ENCODE results near the gene ATP2B1. TPM values are rescaled to one million over a fixed set of nuclear protein-coding genes. Genes with fewer than 3 reads are reported as not detected.
A peak's percentile ranks its signal among the peaks of the same experiment; 100 is the strongest.

Gene ATP2B1
- total and polyA plus RNA-seq, 2 of the 13 experiments (the other 11 are each of a cell fraction or from before 2014, with no cell fraction given): 12.1 to 60.2 TPM

GRCh38 chr12:89710873-89711750, 2.5 kb upstream of the ATP2B1 start:
- Histone ChIP-seq H3K27me3 (ENCODE audit: control insufficient read depth in 1 of 2, insufficient read depth in 2 of 2, low read length in 2 of 2) (no peaks in the 10 kb centered on the region; a peak in 1 of 5 replicates), H2AFZ (ENCODE audit: low read length) (no peak overlapping the region), H3K4me1 (ENCODE audit: insufficient read depth, low read length) (peaks cover 14% of the 10 kb centered on the region), H3K9me3 (ENCODE audit: low read length) (no peaks in the 10 kb centered on the region), H3K4me2 (ENCODE audit: low read depth, low read length) (peak overlapping the region; percentile 95; the same call in 1 of the 2 replicates), H3K9ac (ENCODE audit: insufficient read depth, low read depth, low read length) (no peak overlapping the region), H3K27ac (ENCODE audit: extremely low read length, insufficient read depth, low read length) (no peak overlapping the region), H3K36me3 (replicated peaks in 1 of 2; ENCODE audit: control insufficient read depth in 1 of 2, insufficient read depth in 2 of 2, low read length in 2 of 2) (no peaks in the 10 kb centered on the region), H3K4me3 (replicated peaks in 1 of 3; ENCODE audit: insufficient read depth in 1 of 3, low read depth in 2 of 3, low read length in 3 of 3) (peak overlapping the region in 1 of 3 experiments; percentile 80; a peak in 2 of 6 replicates), H4K20me1 (ENCODE audit: insufficient read depth, low read length) (0 out of 2 replicates have a peak, but pooled peaks cover 8% of the 10 kb centered on the region), H3K79me2 (ENCODE audit: insufficient read depth, low read length) (peaks cover 23% of the 10 kb centered on the region)
- 68% methylated on average over 7 of the region's 7 CpGs for WGBS (ENCODE audit: low lambda C conversion rate)
- DNase-seq (ENCODE audit: low spot score) (no peak), ATAC-seq (no peak), FAIRE-seq (no peak)
- in situ Hi-C loops (cut with HindIII; ENCODE audit: extremely low pct_ligation_motif_present, low pct_unique_long_range_greater_than_20kb) (no loop called here), intact Hi-C loops (cut with micrococcal nuclease; ENCODE audit: unreplicated experiment) (no loop called here)
- TF ChIP-seq MBNL3 (CRISPR knock-in tag; conservative IDR thresholded peaks at IDR 0.05) (no peak), RFX3 (CRISPR knock-in tag; IDR thresholded peaks at IDR 0.05) (no peak)
- CTCF ChIA-PET (ENCODE audit: low intra/inter-chr PET ratio, low total read pairs): no interaction called here
- BruUV-seq (replicated peaks): no TSS peak
- POLR2A ChIA-PET: interaction anchor here (3.0 kb wide), 1 partner anchor 78 kb away, joined by 22 read pairs; no protein-coding TSS in a partner anchor

GRCh38 chr12:89709995-89710872, 1.6 kb upstream of the ATP2B1 start:
- peaks cover 23% of the 10 kb centered on the region for H3K4me1 ChIP-seq (ENCODE audit: insufficient read depth, low read length)
- H3K9ac ChIP-seq (ENCODE audit: insufficient read depth, low read depth, low read length): peak overlapping the region; percentile 98
- H3K27me3 ChIP-seq (ENCODE audit: control insufficient read depth in 1 of 2, insufficient read depth in 2 of 2, low read length in 2 of 2): no peaks in the 10 kb centered on the region; a peak in 1 of 5 replicates
- BruUV-seq (replicated peaks): TSS peak; percentile 81
- POLR2A ChIA-PET: interaction anchor here (1.3 to 3.0 kb wide), 5 partner anchors 22 to 357 kb away, joined by 3 to 22 read pairs (median 5); partner anchors contain the start of gene DUSP6
- no peaks in the 10 kb centered on the region for H3K9me3 ChIP-seq (ENCODE audit: low read length)
- H3K27ac ChIP-seq (ENCODE audit: extremely low read length, insufficient read depth, low read length): peak overlapping the region; percentile 99
- peaks cover 32% of the 10 kb centered on the region for H3K79me2 ChIP-seq (ENCODE audit: insufficient read depth, low read length)
- peak overlapping the region; percentile 80 to 95 (median 84) for H3K4me3 ChIP-seq (replicated peaks in 1 of 3; ENCODE audit: insufficient read depth in 1 of 3, low read depth in 2 of 3, low read length in 3 of 3)
- FAIRE-seq: no peak
- CTCF ChIA-PET (ENCODE audit: low intra/inter-chr PET ratio, low total read pairs): no interaction called here
- no peak for DNase-seq (ENCODE audit: low spot score)
- 10% methylated on average over 27 of the region's 45 CpGs for WGBS (ENCODE audit: low lambda C conversion rate)
- H4K20me1 ChIP-seq (ENCODE audit: insufficient read depth, low read length): peaks cover 16% of the 10 kb centered on the region; the same call in 1 of the 2 replicates
- in situ Hi-C loops (cut with HindIII; ENCODE audit: extremely low pct_ligation_motif_present, low pct_unique_long_range_greater_than_20kb): loop anchor here (10.0 kb wide), 1 partner anchor 165 kb away; no protein-coding TSS in a partner anchor
- ATAC-seq: no peak
- H3K4me2 ChIP-seq (ENCODE audit: low read depth, low read length): peak overlapping the region; percentile 95
- H2AFZ ChIP-seq (ENCODE audit: low read length): no peak overlapping the region
- no peaks in the 10 kb centered on the region for H3K36me3 ChIP-seq (replicated peaks in 1 of 2; ENCODE audit: control insufficient read depth in 1 of 2, insufficient read depth in 2 of 2, low read length in 2 of 2)
- intact Hi-C loops (cut with micrococcal nuclease; ENCODE audit: unreplicated experiment): loop anchor here (2.0 to 10.0 kb wide), 4 partner anchors 63 to 355 kb away; partner anchors contain the start of gene DUSP6
- TF ChIP-seq BCLAF1 (IDR thresholded peaks at IDR 0.05) (no peak), ZNF12 (CRISPR knock-in tag; IDR thresholded peaks at IDR 0.05) (peak; percentile 5; the same call in 1 of the 2 replicates), IKZF5 (CRISPR knock-in tag; IDR thresholded peaks at IDR 0.05) (no peak; the same call in 1 of the 2 replicates), HNRNPL (IDR thresholded peaks at IDR 0.05; ENCODE audit: low read depth, low read length) (no peak), CTCF (CRISPR knock-in tag; IDR thresholded peaks at IDR 0.05) (0 out of 2 replicates have a peak, but pooled peaks have one; percentile 1), PHF8 (CRISPR knock-in tag; IDR thresholded peaks at IDR 0.05) (no peak)
